GM12801 (cell line): ENCODE measurements around the gene SH2D1A.

Source experiments
- CTCF ChIP-seq: IDR thresholded peaks from one replicate; pipeline ENCODE4 v1.5.1; 2011; ENCODE audit warnings: control low read depth; ENCODE audit not compliant: insufficient read length; ENCODE audit errors: extremely low read depth

SH2D1A gene

GRCh38 chrX:124346877-124347241 lies 496 bp downstream of the SH2D1A start:
- TF ChIP-seq CTCF: no peak

GRCh38 chrX:124347242-124347641 lies 879 bp downstream of the SH2D1A start:
- TF ChIP-seq CTCF: no peak

DNA sequence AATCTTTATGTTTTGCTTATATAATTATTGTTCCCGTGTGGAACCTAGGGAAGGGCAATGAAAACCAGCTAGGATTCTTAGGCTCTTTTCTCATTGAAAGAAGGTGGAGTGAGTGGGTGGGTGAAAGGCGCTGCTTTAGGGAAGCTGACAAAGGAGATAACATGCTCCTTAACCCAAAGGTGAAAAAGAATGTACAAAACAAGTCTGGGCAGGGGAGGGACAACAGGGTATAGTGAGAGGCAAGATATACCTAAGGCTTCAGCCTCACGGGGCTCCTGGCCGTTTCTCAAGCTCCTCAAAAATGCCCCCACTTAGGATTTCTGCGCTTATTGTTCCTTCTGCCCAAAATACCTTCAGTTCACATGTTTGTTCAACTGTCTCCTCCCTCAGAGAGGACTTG lies 1.8 kb downstream of the SH2D1A start:
- TF ChIP-seq CTCF: no peak

- TF ChIP-seq CTCF: no peak
Measured at GRCh38 chrX:124348885-124349453, 2.6 kb downstream of the SH2D1A start.

GRCh38 chrX:124354648-124355047 lies 8.3 kb downstream of the SH2D1A start:
- no peak for TF ChIP-seq CTCF

DNA sequence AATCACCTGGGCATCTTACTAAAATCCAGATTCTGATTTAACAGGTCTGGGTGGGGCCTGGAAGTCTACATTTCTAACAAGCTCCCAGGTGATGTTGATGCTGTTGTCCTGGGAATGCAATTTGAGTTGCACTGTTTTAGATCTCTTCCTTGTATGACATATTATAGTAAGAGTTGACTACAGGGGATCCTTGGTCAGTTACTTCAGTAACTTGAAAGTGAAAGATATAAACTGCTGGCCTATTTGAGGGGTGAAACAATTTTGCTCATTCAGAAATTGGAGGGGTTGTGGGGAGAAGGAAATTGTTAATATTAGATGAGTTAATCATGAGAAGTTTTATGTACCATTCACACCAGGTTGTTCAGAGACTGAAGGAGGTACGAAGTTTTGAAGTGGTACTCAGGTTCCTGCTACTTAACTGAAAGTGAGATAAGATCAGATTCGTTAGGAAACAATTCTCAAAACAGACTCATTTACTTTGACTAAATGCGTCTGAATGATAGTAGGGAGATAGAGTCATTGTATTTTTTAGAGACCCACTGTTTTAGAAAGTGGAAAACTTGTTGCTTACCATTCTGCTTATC lies 12.5 kb downstream of the SH2D1A start:
- TF ChIP-seq CTCF: no peak

- TF ChIP-seq CTCF: no peak
Measured at GRCh38 chrX:124362072-124362471, 15.7 kb downstream of the SH2D1A start.
